NCI-H2227 treated with DMSO at 0.1 percent for 48 hours (cell line): ENCODE measurements around the gene RTN4IP1.

ENCODE experiments used
- DNase-seq: peaks from one replicate; lab custom pipeline; 2025; lab: John Stamatoyannopoulos, UW

The RTN4IP1 gene

GRCh38 chr6:106546691-106547414, 82.4 kb downstream of the RTN4IP1 start:
- no peak for DNase-seq

GRCh38 chr6:106546261-106546690, 83.0 kb downstream of the RTN4IP1 start:
- DNase-seq, result no peak

GRCh38 chr6:106540907-106541306, 88.4 kb downstream of the RTN4IP1 start:
- no peak for DNase-seq

GRCh38 chr6:106540432-106540831, 88.9 kb downstream of the RTN4IP1 start:
- DNase-seq, result no peak

- no peak for DNase-seq
Measured at GRCh38 chr6:106539936-106540335, 89.4 kb downstream of the RTN4IP1 start.

GRCh38 chr6:106538145-106538544, 91.2 kb downstream of the RTN4IP1 start:
- no peak for DNase-seq

GRCh38 chr6:106537662-106538061, 91.6 kb downstream of the RTN4IP1 start:
- DNase-seq, result no peak

GRCh38 chr6:106536851-106537250, 92.4 kb downstream of the RTN4IP1 start:
- DNase-seq, result no peak

GRCh38 chr6:106536357-106536756, 92.9 kb downstream of the RTN4IP1 start:
- no peak for DNase-seq

GRCh38 chr6:106535012-106535411, 94.3 kb downstream of the RTN4IP1 start:
- no peak for DNase-seq

GRCh38 chr6:106534564-106534982, 94.7 kb downstream of the RTN4IP1 start:
- no peak for DNase-seq

GRCh38 chr6:106534004-106534403, 95.3 kb downstream of the RTN4IP1 start:
- no peak for DNase-seq

- DNase-seq, result no peak
Measured at GRCh38 chr6:106533054-106533453, 96.2 kb downstream of the RTN4IP1 start.

- no peak for DNase-seq
Measured at GRCh38 chr6:106530502-106530901, 98.8 kb downstream of the RTN4IP1 start.

- no peak for DNase-seq
Measured at GRCh38 chr6:106530026-106530425, 99.3 kb downstream of the RTN4IP1 start.

GRCh38 chr6:106529438-106529837, 99.9 kb downstream of the RTN4IP1 start:
- no peak for DNase-seq

GRCh38 chr6:106528521-106528920, 100.8 kb downstream of the RTN4IP1 start:
- no peak for DNase-seq

- no peak for DNase-seq
Measured at GRCh38 chr6:106527979-106528378, 101.3 kb downstream of the RTN4IP1 start.

- no peak for DNase-seq
Measured at GRCh38 chr6:106527117-106527516, 102.2 kb downstream of the RTN4IP1 start.

GRCh38 chr6:106525882-106526275, 103.4 kb downstream of the RTN4IP1 start:
- DNase-seq, result no peak

GRCh38 chr6:106525107-106525881, 104.0 kb downstream of the RTN4IP1 start:
- DNase-seq, result no peak

- DNase-seq, result no peak
Measured at GRCh38 chr6:106522562-106523250, 106.6 kb downstream of the RTN4IP1 start.
